Measurements from ENCODE around the gene DAAM1.

DAAM1 gene

GRCh38 chr14:59229653-59230406 lies 41.4 kb downstream of the DAAM1 start:
- TF ChIP-seq ESRRG (CRISPR knock-in tag; IDR thresholded peaks at IDR 0.05) (no peak), CSDC2 (CRISPR knock-in tag; IDR thresholded peaks at IDR 0.05) (no peak), PATZ1 (CRISPR knock-in tag; IDR thresholded peaks at IDR 0.05; ENCODE audit: borderline replicate concordance) (no peak), BACH2 (CRISPR knock-in tag; IDR thresholded peaks at IDR 0.05; ENCODE audit: borderline replicate concordance) (no peak), ZNF565 (CRISPR knock-in tag; conservative IDR thresholded peaks at IDR 0.05; ENCODE audit: low read depth) (no peak), POU6F1 (CRISPR knock-in tag; IDR thresholded peaks at IDR 0.05; ENCODE audit: borderline replicate concordance, low read depth) (no peak), ZNF8 (CRISPR knock-in tag; IDR thresholded peaks at IDR 0.05) (no peak), ZNF70 (CRISPR knock-in tag; IDR thresholded peaks at IDR 0.05) (no peak), ZFP3 (CRISPR knock-in tag; IDR thresholded peaks at IDR 0.05) (no peak), SNAI2 (CRISPR knock-in tag; IDR thresholded peaks at IDR 0.05) (no peak), TOX (CRISPR knock-in tag; IDR thresholded peaks at IDR 0.05; ENCODE audit: borderline replicate concordance) (no peak), ARNTL (CRISPR knock-in tag; IDR thresholded peaks at IDR 0.05; ENCODE audit: borderline replicate concordance, low read depth) (no peak), ISL1 (CRISPR knock-in tag; IDR thresholded peaks at IDR 0.05) (no peak), ZC3H10 (CRISPR knock-in tag; IDR thresholded peaks at IDR 0.05) (no peak), RARB (CRISPR knock-in tag; IDR thresholded peaks at IDR 0.05) (no peak)
- no peak for ATAC-seq

GRCh38 chr14:59236195-59236594 lies 47.7 kb downstream of the DAAM1 start:
- TF ChIP-seq ARNTL (CRISPR knock-in tag; IDR thresholded peaks at IDR 0.05; ENCODE audit: borderline replicate concordance, low read depth) (no peak), ZC3H10 (CRISPR knock-in tag; IDR thresholded peaks at IDR 0.05) (no peak), ZFP3 (CRISPR knock-in tag; IDR thresholded peaks at IDR 0.05) (no peak), TOX (CRISPR knock-in tag; IDR thresholded peaks at IDR 0.05; ENCODE audit: borderline replicate concordance) (no peak), ZFP30 (CRISPR knock-in tag; IDR thresholded peaks at IDR 0.05) (no peak), OSR1 (CRISPR knock-in tag; IDR thresholded peaks at IDR 0.05) (no peak), TSHZ2 (CRISPR knock-in tag; IDR thresholded peaks at IDR 0.05) (no peak), RARB (CRISPR knock-in tag; IDR thresholded peaks at IDR 0.05) (no peak), GLIS3 (CRISPR knock-in tag; IDR thresholded peaks at IDR 0.05) (no peak), SNAI2 (CRISPR knock-in tag; IDR thresholded peaks at IDR 0.05) (no peak), POU6F1 (CRISPR knock-in tag; IDR thresholded peaks at IDR 0.05; ENCODE audit: borderline replicate concordance, low read depth) (no peak), ESRRG (CRISPR knock-in tag; IDR thresholded peaks at IDR 0.05) (no peak), CSDC2 (CRISPR knock-in tag; IDR thresholded peaks at IDR 0.05) (no peak), CSRNP3 (CRISPR knock-in tag; IDR thresholded peaks at IDR 0.05) (no peak), BACH2 (CRISPR knock-in tag; IDR thresholded peaks at IDR 0.05; ENCODE audit: borderline replicate concordance) (no peak), TCF4 (CRISPR knock-in tag; IDR thresholded peaks at IDR 0.05; ENCODE audit: borderline replicate concordance) (no peak)

More at GRCh38 chr14:59236195-59236594, 47.7 kb downstream of the DAAM1 start:
- ATAC-seq, result no peak

Data from SK-N-SH treated with all-trans-retinoic acid at 6 μM for 48 hours (cell line).